ENCODE measurements around the gene NDE1. TPM values are rescaled to one million over a fixed set of nuclear protein-coding genes. Genes with fewer than 3 reads are reported as not detected.
"Not testable (repeated sequence)": the region's sequence is repeated elsewhere in the genome, so short reads cannot be mapped to it uniquely, and the experiment has no call there.

NDE1 gene
- total RNA-seq, 1 donor from 2014 or later, result 12.4 TPM

- Mint-ChIP-seq H3K4me1 (ENCODE audit: low read depth, unreplicated experiment) (peaks cover 4% of the 10 kb centered on the region), H3K9me3 (ENCODE audit: unreplicated experiment) (peaks cover 5% of the 10 kb centered on the region), H3K36me3 (ENCODE audit: unreplicated experiment) (peaks cover 16% of the 10 kb centered on the region), H3K27me3 (ENCODE audit: unreplicated experiment) (peaks cover 6% of the 10 kb centered on the region), H3K27ac (ENCODE audit: unreplicated experiment) (no peak overlapping the region), H3K4me3 (ENCODE audit: unreplicated experiment) (no peak overlapping the region)
- no peak for TF ChIP-seq CTCF (IDR thresholded peaks at IDR 0.05; ENCODE audit: partially characterized antibody, unreplicated experiment)
- no peak for DNase-seq
Observed at GRCh38 chr16:15605839-15606517, 44.1 kb upstream of the NDE1 start.

- peaks cover 6% of the 10 kb centered on the region for H3K27me3 Mint-ChIP-seq (ENCODE audit: unreplicated experiment)
- peak overlapping the region; percentile 18 for H3K27ac Mint-ChIP-seq (ENCODE audit: unreplicated experiment)
- peaks cover 4% of the 10 kb centered on the region for H3K4me1 Mint-ChIP-seq (ENCODE audit: low read depth, unreplicated experiment)
- H3K36me3 Mint-ChIP-seq (ENCODE audit: unreplicated experiment), result peaks cover 16% of the 10 kb centered on the region
- no peak for DNase-seq
- H3K9me3 Mint-ChIP-seq (ENCODE audit: unreplicated experiment), result peaks cover 3% of the 10 kb centered on the region
- H3K4me3 Mint-ChIP-seq (ENCODE audit: unreplicated experiment), result peak overlapping the region; percentile 55
- TF ChIP-seq CTCF (IDR thresholded peaks at IDR 0.05; ENCODE audit: partially characterized antibody, unreplicated experiment), result no peak
Observed at GRCh38 chr16:15606518-15607220, 43.4 kb upstream of the NDE1 start.

GRCh38 chr16:15607221-15607699 lies 42.8 kb upstream of the NDE1 start:
- H3K4me3 Mint-ChIP-seq (ENCODE audit: unreplicated experiment); H3K27me3 Mint-ChIP-seq (ENCODE audit: unreplicated experiment); H3K4me1 Mint-ChIP-seq (ENCODE audit: low read depth, unreplicated experiment); DNase-seq; H3K9me3 Mint-ChIP-seq (ENCODE audit: unreplicated experiment); H3K27ac Mint-ChIP-seq (ENCODE audit: unreplicated experiment): not testable (repeated sequence)
- peaks cover 16% of the 10 kb centered on the region for H3K36me3 Mint-ChIP-seq (ENCODE audit: unreplicated experiment)

GRCh38 chr16:15607700-15608396 lies 42.2 kb upstream of the NDE1 start:
- H3K4me3 Mint-ChIP-seq (ENCODE audit: unreplicated experiment), result no peak overlapping the region
- peaks cover 4% of the 10 kb centered on the region for H3K4me1 Mint-ChIP-seq (ENCODE audit: low read depth, unreplicated experiment)
- TF ChIP-seq CTCF (IDR thresholded peaks at IDR 0.05; ENCODE audit: partially characterized antibody, unreplicated experiment), result no peak
- H3K27ac Mint-ChIP-seq (ENCODE audit: unreplicated experiment), result no peak overlapping the region
- peaks cover 16% of the 10 kb centered on the region for H3K36me3 Mint-ChIP-seq (ENCODE audit: unreplicated experiment)
- peaks cover 6% of the 10 kb centered on the region for H3K27me3 Mint-ChIP-seq (ENCODE audit: unreplicated experiment)
- H3K9me3 Mint-ChIP-seq (ENCODE audit: unreplicated experiment), result peaks cover 3% of the 10 kb centered on the region
- DNase-seq, result no peak

GRCh38 chr16:15608398-15609285 lies 41.4 kb upstream of the NDE1 start:
- H3K36me3 Mint-ChIP-seq (ENCODE audit: unreplicated experiment), result peaks cover 16% of the 10 kb centered on the region
- H3K27me3 Mint-ChIP-seq (ENCODE audit: unreplicated experiment), result peaks cover 6% of the 10 kb centered on the region
- H3K9me3 Mint-ChIP-seq (ENCODE audit: unreplicated experiment), result peaks cover 3% of the 10 kb centered on the region
- no peak overlapping the region for H3K27ac Mint-ChIP-seq (ENCODE audit: unreplicated experiment)
- no peak overlapping the region for H3K4me3 Mint-ChIP-seq (ENCODE audit: unreplicated experiment)
- DNase-seq, result no peak
- peaks cover 4% of the 10 kb centered on the region for H3K4me1 Mint-ChIP-seq (ENCODE audit: low read depth, unreplicated experiment)
- no peak for TF ChIP-seq CTCF (IDR thresholded peaks at IDR 0.05; ENCODE audit: partially characterized antibody, unreplicated experiment)
